HG03159 (cell line): Measurements from ENCODE around the gene INSC.

Experiments used
- ATAC-seq: cut with Tn5 transposase; IDR thresholded peaks from one replicate; pipeline ENCODE4 v1.9.1; 2021; ENCODE audit warnings: mild to moderate bottlenecking, moderate library complexity; ENCODE audit not compliant: unreplicated experiment

The INSC gene

DNA sequence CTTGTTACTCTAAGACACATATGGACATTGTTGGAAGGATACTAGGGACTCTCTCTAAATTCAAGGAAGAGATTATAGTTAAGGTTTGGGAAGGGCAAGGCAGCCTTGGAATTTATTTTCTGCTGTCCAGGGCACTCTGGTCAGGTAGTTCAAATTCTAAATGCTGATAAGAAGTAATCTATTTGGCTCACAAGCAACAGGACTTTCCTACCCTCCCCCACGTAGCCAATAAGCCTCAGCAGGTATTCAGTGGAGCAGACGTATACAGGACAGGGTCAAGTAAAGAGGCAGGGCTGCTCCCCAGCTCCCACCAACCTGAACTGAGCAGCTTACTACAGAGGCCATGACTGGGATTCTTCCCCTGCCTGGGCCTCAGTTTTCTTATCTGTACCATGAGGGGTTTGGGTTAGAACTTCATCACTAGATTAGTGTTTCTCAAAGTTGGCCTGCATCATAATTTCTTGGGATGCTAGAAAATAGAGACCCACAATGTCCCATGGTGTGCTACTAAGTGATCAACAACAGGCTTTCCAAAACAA is 6.1 kb upstream of the INSC start:
- ATAC-seq = no peak

DNA sequence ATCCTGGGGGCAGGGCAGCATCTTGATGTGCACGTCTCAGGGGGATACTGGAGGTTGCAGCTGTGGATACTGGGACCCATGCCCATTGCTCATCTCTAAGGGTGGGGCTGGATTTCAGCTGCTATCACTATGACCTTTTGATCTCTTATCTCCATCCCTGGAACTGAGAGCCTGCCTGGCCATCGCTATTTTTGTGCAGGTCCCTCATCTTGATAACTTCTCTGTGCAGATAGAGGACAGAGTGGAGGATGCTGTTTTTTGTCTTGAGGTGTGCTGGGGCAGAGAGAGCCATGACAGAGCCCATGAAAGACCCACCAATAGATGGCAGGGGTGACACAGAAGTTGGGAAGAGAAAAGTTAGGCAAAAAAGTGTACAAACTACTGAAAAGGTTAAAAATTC is 5.1 kb upstream of the INSC start:
- ATAC-seq = no peak

DNA sequence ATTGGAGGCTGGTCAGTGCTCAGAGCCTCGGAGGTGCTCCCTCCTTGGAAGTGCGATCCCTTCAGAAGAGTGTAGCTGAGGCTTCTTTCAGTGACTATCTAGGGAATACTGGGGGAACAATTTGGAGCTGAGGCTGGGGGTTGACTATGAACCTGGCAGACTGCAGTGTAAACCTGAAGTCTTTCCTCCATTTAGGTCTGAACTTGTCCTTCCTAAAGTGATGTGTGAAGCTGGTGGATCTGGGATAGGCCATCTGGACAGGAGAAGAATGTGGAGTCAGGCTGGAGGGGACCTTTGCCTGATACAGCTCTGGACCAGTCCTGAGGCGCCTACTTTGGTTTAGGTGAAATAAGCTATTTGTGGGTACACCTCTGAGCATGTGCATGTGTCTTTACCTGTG is 3.5 kb upstream of the INSC start:
- ATAC-seq = no peak

DNA sequence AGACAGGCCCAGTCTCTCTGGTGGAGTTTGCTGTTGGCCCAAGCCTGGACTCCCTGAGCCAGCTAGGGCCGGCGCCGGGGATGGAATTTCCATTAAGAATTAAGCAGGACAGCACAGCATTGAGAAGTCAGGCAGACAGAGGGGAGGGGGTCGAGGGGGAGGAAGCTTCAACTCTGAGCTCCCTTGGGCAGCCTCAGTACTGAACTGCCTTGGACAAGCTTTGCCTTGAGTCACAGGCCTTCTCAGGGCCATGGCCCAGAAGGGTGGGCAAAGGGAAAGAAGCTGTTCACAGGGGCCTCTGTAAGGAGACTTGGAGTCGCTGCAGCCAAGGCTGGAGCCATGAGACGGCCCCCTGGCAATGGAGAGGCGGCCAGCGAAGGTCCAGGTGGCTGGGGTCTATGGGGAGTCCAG is 2.6 kb upstream of the INSC start:
- no peak for ATAC-seq

DNA sequence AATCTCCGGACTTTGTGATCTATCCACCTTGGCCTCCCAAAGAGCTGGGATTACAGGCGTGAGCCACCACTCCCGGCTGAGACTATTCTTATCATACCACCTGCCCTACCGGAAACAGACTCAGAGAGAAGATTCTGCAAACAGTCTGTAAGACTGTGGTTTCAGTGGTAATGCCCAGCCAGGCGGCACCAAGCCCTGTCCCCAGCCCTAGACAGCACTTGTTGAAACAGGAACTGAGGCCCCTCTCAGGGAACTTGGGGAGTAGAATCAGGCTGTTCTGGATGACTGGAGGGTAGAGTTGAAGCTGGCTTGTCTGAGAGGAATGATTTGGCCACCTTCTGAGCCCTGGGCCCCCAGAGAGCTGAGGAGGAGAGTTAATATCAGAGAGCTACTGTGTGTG is 1.3 kb upstream of the INSC start:
- ATAC-seq = peak; percentile 92

DNA sequence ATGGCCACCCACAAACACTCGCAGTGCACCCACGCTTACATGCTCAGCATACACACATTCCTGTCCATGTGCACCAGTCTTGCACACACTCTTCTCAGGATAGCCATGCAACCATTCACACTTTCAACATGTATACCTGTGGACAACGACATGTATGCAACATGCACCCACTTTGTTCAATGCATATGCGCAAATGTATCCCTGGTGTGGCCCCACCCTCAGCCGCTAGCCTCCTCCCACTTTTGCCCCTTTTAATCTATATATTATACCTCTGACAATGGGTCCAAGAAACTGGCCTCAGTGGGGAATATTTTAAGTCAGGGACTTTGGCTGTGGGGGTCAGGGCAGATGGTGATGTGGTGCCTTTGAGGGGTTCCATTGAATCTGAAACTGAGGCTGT is 963 bp downstream of the INSC start:
- no peak for ATAC-seq

DNA sequence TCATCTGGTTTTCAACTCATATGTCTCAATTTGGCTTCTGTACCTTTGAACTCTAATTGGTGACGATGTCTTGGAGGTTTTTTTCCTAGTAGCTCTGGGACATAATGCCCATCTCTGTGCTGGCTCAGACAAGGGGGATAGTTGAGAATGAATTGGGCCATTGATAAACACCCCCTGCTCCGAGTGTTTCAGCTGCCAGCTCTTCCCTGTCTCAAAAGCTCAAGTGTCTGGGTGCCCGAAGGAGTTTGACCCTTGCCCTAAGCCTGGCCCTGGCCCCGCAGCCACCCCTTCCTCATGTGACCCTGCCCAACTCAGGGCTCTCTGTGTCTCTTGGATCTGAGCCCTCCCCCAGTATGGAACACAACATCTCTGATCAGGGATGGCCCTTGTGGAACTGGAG is 3.0 kb downstream of the INSC start:
- ATAC-seq = no peak

DNA sequence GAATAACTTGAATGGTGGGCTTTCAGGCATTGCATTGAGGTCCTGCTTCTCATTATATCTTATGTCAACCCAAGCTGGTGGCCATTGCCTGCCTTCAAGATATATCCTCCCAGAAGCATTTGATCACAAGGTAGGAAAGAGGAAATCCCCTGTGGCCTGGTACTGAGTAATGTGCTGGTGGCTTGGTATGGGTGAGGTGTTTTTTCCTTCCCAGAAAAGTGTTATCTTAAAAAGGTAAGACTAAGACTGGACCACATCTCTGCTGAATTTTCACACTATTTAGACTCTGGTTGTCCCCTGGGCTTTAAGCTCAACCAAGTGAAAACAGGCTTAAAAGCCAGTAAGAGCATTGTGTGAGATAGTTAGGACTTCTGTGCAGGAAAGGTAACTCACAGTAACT is 3.7 kb downstream of the INSC start:
- ATAC-seq = no peak

DNA sequence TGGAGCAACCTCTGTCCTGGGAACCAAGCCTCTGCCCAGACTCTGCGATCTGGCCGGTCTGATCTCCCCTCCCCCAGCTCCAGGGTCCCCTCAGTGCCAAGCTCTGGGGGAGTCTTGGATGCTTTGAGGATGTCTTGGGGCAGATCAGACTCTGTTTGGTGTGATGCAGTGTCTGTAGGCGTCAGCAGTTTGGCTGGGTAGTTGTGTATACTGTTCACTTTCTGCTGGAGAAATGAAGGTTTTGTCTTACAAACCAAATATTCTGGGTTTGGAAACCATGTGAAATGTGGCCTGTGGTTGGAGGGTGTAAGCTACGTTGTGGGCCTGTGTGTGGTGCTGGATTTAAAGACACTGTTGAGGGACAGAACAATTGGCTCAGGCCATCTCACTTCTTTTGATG is 4.6 kb downstream of the INSC start:
- no peak for ATAC-seq

DNA sequence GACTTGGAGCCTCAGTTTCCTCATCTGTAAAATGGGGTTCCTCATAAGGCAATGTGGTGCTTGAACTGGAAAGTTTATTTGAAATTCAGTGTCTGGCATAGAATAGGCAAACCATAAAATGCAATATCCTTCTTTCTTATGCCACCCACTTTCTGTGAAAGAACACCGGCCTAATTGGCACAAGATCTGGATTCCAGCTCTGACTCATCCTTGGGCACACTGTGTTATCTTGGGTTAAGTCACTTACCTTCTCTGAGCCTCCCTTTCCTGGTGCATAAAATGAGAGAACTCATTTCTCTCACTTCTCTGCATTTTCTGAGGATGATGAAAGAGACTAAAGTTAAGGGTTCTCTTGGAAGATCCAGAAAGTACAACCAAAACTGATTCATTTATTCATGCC is 5.1 kb downstream of the INSC start:
- no peak for ATAC-seq

DNA sequence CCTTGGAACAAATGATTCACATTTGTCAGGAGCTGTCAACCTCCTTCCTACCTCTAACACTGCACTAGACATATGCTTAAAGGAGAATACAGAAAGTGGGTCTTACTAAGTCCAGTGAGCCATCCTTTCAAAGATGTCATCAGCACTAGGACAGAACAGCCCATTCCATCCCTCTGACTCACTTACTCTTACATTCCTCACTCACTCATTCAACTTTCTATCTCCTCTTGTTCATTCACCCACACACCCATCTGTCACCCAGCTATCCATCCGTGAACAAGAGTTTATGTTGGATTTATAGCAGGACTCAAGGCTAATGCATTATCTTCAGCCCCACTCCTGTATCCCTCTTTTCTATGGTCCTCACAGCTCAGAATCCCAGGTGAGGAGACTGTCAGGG is 9.1 kb downstream of the INSC start:
- no peak for ATAC-seq

DNA sequence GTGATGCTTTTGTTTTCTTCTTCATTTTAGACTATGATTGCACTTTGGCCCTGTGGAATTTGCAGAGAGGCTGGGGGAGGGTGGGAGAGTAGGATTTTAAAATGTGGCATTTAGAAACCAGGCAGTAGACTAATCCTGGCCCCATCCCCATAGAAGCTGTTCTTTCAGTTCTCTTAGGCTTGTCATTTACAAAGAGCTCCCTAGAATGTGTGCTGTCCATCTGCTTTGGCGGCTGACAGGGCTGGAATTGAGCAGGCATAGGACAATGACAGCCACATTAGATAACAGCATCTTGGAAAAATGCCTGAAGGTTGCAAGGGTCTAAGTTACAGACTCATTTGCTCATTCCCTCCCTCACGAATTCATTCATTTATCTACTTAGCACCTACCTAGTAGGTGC is 9.8 kb downstream of the INSC start:
- no peak for ATAC-seq

DNA sequence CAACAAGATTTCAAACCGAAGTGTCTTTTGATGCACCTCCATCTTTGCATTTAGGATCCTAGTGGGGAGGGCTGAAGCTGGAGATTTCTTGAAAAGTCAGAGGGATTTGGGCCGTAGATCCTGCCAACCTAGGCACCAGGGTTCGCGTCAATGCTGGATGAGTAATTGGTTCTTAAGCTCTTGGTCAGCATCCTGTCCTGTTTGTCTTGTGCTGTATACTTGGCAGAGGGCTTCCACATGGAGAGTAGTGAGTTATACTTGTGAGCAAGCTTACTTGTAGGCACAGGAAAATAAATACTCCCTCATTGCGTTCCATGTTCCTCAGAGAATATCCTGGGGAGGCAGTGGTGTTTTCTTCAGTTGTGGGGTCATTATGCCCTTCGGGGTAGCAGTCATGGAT is 12.6 kb downstream of the INSC start:
- ATAC-seq = no peak

DNA sequence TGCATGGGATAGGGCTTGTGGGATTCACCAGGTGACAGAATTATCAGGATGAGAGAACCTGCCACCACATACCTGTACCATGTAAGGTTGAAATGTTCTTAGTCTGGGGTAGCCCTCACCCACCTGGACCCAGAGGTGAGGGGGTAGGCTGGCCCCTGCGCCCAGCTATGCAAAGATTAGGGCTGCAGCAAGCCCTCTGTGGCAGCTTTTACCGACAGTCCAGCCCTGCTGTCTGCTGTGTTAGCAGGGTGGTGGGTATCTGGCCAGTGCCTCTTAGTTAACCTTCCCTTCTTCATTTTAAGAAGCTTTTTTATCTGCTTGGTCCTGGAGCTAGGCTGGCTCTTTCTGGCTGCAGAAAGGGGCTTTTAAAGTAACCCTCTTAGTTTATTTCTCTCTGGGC is 13.9 kb downstream of the INSC start:
- ATAC-seq = no peak

DNA sequence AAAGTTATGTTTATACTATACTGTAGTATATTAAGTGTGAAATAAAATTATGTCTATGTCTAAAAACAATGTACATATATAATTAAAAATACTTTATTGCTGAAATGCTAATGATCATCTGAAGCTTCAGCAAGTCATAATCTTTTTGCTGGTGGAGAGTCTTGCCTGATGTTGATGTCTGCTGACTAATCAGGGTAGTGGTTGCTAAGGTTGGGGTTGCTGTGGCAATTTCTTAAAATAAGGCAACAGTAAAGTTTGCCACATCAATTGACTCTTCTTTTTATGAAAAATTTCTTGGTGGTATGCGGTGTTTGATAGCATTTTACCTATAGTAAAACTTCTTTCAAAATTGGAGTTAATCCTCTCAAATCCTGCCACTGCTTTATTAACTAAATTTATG is 21.4 kb downstream of the INSC start:
- no peak for ATAC-seq

DNA sequence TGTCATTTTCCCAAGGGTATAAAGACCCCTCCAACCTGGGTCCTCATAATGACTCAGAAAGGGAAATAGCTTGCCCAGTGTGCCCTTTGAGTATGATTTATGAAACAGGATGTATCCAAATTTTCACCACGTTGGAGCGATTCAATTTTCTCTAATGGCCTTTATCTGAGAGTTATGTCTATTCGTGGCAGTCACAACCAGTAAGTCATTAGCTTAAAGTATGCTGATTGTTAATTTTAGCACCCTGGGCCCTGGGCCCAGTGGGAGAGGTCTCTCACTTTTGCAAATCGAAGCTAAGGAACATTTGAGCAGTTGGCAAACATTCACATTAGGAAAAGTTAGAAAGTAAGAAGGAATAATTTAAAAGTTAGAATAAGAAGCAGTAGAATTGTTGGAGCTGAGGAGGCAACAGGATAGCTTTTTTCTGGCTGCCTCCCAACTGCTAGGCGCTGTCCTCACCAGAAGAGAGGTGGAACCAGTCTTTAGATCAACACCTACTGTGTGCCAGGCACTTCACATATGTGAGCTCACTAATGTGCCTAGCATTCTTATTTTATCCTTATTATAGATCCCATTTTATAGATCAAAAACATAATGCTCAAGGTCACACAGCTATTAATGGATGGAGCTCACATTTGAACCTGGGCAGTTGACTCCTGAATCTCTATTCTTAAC is 24.5 kb downstream of the INSC start:
- ATAC-seq = no peak

DNA sequence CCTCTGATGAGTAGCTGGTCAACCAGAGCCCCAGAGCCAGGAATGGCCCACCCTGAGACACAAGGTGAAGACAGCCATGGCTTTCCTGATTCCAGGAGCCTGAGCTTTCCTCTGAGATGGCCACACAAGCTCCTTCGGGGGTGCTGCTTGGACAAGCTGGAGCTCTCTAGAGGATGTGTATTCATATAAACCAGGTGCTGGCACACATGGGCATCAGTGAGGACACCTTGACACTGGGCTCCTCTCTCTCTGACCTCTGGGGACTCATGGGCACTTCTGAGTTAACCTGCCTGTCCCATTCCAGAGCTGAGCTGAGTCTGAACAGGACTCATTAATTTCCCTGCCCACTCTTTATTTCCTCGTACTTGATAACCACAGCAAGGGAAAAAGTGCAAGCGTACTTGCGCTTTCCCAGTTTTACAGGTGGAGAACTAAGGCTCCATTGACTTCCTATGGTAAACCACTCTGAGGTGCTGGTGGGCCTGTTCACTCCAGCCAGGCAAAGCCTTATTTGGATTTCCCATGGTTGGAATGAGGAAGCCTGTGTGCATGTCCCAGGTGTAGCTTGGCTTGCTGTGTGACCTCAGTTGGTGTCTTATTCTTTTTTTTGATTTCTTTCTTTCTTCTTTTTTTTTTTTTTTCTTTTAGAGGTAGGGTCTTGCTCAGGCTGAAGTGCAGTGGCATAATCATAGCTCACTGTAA is 25.4 kb downstream of the INSC start:
- ATAC-seq = no peak

DNA sequence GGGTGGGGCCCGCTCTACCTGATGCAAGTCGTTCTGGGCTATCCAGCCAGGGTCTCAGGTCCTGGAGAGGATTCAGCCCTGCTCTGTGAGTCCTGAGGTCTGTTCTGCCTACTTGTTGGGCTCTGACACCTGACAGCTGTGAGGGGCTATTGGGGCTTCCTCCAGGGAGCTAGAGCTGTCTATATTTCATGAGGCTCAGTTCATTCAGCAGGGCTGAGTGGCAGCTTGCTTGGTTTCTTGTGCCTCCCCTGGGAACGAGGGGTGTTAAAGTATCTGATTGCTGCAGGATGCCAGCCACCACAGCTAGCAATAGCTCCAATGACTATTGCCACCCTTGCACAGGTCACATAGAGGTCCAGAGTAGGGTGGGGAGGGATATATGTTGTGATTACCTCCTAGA is 26.7 kb downstream of the INSC start:
- ATAC-seq = no peak

DNA sequence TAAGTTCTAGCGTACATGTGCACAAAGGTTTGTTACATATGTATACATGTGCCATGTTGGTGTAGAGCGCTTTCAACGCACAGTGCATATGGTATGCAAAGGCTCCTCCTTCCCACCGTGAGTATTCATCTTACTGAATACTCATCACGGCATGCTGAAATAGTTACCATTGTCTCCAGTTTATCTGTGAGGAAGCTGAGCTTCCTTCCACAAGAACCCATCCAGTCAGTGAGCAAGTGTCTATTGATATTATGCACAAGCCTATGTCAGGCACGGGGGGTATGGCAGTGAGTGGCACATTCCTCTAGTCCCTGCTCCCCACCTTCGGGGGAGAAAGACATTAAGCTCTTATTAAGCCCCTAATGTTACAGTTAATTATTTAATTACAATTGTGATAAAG is 28.1 kb downstream of the INSC start:
- ATAC-seq = no peak

DNA sequence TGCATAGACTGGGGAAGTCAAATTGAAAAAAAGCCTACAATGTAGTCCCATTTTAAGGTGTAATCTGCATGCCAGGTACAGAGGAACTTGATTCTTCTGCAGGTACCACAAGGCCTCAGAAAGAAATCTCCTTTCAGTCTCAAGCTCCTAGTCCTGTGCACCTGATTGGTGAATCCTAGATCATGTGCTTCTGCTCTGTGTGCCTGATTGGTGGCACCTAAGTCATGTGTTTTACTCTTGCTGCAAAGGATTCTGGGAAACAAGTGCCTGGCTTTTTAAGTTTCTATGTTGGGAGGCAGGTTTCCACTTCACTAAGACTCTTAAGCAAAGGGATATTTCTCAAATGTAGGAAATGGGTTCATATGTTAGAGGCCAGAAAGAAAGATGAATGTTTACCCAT is 29.1 kb downstream of the INSC start:
- no peak for ATAC-seq

DNA sequence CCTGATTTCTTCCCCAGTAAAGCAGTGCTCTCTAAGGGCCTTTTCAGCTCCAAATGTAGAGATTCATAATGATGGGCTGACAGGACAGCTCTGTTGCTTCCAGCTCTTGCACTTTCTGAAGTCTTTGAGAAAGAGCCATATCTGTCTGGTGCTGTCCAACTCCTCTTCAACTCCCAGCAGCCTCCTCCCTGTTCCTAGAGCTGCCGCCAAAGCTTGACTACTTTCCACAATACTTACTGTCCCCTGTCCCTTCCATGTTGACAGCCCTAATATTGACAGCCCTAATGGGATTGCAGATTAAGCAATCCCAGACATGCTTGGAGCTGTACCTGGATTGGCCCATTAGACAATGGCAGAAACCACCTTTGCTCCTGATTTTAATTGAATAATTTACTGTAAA is 29.6 kb downstream of the INSC start:
- ATAC-seq = no peak

DNA sequence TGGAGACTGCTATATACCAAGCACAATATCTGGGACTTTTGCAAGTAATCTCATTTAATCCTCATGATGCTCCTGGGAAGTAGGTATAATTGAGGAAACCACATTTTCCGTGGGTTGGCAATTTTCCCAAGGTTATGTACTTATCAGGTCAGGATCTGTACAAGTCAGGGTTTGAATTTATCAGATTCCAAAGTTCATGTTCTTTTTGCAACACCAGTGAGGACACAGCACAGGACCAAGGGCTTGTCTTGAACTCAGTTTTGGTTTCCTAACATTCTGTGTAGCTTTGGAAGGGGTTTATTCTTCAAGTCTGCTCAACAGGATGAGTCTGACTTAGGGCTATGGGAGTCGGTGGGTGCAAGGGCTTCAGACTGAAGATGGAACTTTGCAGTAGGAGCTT is 30.4 kb downstream of the INSC start:
- ATAC-seq = no peak

DNA sequence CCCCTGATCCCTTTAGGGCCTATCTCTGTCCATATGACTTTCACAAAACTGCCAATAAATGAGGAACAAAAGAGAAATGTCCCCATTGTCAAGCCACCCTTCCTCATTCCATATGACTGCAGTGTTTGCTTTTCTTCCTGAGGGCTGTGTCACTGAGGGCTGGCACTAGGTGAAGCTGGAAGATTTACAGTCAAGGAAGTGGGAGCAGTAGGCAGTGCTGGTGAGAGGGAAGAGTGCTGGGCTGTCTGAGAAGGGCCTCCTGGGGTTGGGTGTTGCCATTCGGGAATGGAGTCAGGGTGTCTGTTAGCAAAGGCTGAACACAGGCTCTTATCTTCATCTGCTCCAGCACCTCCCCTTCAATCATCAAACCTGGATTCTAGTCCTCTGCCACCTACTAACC is 30.9 kb downstream of the INSC start:
- no peak for ATAC-seq
